Activated CD4-positive, alpha-beta T cell treated with anti-CD3 and anti-CD28 coated beads for 4 hours (primary cell): ENCODE results near the gene KRT6C.
"Not testable (repeated sequence)": the region's sequence is repeated elsewhere in the genome, so short reads cannot be mapped to it uniquely, and the experiment has no call there.

ENCODE experiments used
- DNase-seq, 2 donors: peaks; one replicate each; pipeline ENCODE4 v3.0.0-alpha.2; 2020

The KRT6C gene

DNA sequence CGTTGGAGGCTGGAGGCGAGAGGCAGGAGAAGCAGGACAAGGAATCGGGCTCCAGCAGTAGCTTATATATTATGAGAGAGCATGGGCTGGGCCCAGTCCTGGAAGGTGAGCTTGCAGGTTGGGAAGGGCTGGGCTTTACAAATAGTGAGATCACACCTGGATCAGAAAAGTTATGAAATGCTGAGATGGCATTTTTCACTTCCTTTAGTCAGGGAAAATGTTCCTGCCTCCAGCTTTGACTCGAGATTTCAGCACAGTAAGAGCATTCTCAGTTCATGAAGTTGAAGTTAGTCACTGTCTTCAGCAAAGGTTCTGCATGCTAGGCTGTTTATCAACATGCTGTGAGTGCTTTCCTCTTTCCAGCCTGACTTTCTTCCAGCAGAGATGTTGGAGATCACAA is at the start of gene KRT6C:
Gene KRT6C, minus strand, starts transcription at position 38 of the 400 bp plus-strand sequence. CDS start 68 bp downstream, outside the sequence.
- DNase-seq = no peak

DNA sequence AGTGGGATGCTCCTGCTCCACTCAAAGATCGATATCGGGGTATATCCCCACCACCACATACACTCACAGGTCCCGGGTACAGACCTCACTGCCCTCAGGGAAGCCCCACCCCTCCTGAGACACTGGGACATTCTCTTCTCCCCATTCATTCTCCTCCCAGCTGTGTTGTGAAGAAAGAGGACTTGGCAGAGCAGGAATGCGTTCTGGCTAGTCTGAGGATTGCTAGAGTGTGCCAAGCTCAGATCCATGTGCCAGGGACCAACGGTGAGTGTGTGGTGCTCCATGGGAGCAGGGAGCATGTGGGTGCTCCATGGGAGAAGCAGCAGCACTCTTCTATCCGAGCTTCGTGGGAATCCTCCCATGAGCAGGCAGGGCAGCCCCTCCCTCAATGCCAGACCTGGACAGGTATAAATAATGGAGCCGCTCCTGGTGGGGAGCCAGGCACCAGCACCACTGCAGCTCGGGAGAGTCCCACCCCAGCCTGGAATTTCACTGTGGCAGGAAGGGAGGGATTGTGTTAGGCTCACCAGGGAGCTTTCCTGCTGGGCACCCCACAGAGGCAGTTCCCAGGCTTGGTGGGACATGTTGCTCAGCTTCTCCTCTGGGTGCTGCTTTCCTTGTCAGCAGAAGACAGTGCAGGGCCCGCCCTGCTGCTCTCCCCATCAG is 48.9 kb upstream of the KRT6C start:
- no peak for DNase-seq

DNA sequence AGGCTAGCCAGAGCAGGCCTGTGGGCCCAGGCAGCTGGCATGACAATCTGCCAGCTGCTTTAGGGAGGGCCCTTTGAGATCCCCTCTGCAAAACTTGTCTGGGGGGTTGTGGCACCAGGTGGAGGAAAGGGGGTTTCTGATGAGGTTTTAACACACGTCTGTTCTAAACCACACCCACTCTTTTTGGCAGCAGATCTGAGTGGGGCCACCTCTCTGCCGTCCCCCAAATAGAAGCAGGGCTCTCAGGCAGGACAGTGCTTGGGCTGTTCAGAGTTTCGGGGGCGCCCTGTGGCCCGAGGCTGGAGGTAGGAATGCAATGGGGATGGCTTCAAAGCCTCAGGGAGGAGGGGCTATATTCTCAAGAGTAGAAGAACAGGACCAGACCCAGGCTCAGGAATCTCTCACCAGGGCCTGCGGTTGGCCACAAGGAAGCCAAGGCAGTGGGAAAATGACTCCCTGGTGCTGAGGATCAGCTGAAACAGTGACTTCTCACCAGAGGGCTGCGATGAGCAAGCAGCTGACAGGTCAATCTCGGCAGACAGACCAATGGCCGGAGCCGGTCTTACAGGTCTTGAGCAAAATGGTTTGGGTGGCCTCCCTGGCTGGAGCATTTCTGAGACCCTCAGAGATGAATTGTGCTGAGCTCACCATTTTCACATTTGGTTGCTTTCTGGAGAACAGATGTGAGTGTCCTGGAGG is 48.1 kb upstream of the KRT6C start:
- DNase-seq = no peak

DNA sequence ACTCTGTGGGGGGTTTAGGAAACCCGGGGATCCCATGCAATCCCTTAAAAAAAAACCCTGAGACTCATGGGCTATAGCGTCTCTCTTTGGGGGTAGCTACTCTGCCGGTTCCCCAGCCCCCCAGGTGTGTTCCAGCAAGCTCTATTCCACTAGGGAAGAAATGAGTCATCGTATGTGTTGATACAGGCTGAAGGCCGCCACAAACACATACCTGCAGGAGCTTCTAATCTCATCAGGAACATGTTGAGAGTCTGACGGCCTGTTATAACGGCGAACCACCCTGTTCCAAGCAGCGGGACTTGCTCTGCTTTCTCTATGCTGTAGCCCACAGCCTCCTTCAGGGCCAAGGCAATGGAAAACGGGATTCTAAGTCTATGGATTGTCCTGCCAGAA is 47.6 kb upstream of the KRT6C start:
- no peak for DNase-seq

DNA sequence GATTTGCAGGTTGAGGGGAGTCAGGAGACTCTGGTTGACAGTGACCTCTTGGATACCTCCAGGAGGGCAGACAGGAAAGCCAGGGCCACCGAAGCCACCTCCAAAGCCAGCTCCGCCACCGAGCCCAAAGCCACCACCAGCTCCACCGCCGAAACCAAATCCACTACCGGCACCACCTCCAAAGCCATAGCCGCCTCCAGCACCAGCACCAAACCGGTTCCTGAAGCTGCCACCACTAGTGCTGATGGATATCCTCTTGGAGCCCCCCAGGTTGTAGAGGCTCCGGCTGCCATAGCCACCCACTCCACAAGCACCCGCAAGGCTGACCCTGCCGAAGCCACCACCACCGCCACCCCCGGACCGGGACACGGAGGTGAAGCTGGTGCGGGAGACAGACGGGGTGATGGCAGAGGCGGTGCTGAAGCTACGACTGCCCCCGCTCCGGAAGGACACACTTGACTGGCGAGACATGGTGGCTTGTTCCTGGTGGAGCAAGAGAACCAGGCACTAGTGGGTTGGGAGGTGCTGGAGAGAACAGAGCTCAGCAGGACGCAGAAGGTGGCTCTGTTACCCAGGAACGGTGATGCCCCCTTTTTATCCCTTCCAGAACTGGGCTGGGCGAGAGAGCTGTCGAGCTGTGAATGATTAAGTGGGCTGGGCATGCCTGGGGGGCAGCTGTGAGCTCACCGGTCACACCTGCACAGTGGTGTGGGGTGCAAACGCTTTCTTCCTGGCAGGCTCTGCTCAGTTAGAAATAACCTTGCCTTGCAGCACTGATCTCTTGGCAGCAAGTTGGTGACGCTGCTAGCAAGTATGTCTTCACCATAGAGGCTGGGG is 46.4 kb upstream of the KRT6C start, which contains the start of gene KRT5:
Gene KRT5, minus strand, starts transcription at position 569 of the 837 bp plus-strand sequence. Its CDS starts 98 bp downstream, at position 471.
- no peak for DNase-seq

DNA sequence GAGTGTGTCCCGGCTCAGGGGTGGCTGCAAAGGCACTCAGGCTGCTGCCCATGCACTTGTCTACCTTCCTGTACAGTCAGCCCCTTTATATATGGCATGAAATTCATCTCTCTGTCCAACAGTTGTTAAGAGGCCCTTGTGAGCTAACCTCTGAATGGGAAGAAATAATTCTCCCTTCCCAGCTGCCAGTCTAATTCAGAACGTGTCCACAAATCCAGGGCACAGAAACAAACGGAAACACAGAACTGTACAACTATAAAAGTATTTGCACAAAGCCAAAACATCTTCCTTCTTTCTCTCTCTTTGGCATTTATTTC is 45.7 kb upstream of the KRT6C start:
- DNase-seq = no peak

DNA sequence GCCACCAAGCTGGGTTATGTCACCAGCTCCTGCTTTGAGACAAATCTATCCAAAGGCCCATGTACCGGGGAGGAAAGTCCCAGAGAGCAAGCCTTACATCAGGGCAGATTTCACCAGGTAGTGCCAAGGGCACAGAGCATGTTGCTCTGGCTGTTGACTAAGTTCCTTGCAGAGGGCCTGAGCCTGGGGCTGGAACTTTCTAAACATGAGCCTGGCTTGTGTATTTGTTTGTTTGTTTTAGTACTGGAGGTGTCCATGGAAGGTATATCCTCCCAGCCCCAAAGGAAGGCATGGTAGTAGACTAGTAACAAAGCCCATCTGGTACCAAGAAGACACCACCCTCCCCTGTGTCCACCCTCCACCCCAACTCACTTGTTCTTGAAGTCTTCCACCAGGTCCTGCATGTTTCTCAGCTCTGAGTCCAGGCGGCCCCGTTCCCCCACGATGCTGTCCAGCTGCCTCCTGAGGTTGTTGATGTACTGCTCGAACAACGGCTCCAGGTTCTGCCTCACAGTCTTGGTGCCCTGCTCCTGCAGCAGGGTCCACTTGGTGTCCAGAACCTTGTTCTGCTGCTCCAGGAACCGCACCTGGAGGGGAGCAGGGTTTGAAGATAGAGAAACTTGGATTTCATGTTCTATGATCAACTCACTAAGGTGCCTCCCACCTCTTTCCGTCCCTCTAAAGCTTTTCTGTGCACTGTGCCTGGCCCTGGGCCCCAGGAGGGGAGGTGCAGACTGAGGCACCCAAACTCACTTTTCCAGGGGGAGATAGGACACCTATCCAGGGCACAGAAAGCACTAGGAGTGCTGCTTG is 45.2 kb upstream of the KRT6C start:
- no peak for DNase-seq

DNA sequence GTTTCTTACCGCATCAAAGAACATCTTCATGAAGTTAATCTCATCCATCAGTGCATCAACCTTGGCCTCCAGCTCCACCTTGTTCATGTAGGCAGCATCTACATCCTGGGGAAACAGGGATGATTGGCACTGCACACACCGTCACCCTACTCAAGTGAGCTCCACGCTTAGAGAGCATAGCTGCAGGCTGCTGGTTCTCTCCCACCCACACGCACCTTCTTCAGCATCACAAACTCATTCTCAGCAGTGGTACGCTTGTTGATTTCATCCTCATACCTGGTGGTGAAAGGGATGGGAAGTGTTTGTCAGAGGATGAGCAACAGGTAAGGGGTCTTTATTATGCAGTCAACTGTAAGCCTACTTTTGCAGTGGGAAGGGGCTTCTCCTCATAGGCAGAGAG is 44.3 kb upstream of the KRT6C start:
- no peak for DNase-seq

DNA sequence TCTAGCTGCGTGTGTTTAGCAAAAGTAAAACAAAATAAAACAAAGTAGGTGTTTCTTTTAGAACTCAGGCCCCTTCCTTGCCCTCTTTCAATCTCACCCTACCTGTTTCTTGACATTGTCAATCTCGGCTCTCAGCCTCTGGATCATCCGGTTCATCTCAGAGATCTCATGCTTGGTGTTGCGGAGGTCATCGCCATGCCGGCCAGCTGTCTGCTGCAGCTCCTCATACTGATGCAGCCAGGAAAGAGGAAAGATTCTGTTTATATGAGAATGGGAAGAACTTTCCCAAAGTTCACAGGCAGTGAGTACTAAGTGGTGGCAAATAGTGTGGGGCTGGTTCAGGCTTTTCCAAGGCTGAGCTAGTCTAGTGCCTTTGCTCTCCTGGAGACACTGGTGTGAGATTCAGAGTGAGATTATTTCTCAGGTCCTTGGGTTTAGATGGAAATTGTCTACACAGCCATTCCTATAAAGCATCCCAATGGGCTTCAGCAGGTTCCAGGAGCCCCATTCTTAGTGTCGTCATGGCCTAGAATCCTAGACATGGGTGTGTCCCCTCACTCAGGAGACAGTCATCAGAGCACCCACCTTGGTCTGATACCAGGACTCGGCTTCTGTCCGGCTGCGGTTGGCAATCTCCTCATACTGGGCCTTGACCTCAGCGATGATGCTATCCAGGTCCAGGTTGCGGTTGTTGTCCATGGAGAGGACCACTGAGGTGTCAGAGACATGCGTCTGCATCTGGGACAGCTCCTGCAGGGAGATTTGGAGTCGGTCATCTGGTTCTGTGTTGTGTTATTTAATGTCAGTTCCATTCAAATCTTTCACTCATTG is 43.6 kb upstream of the KRT6C start:
- DNase-seq = no peak

DNA sequence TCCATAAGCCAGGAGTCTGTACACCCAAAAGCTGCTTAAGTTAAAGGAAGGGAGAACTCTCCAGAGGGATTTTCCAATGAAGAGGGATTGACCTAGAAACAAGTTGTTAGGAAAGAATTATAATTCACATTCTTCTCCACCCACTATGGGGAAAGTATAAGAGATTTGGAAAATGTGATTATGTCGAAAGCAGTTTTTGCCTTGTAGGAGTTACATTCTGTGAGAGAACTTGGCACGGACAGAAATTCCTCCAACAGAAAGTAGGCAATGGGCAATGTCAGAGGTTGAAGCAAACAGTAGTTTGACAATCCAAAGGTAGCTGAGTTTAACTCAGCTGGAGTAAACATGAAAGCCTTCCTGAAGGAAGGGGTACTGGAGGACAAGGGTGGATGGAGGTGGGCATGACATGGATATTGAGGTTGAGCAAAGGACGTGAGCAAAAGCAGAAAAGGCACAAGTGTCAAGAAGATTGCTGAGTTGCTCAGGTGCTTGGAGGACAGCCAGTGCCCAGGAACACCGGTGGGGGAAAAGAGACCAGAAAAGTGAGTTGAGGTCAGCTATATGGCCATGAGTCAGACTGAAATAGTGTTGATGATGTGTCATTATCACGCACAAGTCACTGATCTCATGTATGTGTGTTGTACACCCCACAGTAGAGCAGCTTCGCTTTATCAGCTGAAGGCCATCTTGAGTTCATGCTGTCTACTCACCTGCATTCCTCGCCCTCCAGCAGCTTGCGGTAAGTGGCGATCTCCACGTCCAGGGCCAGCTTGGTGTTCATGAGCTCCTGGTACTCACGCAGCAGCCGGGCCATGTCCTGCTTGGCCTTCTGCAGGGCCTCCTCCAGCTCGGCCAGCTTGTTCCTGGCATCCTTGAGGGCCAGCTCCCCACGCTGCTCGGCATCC is 42.6 kb upstream of the KRT6C start:
- DNase-seq = no peak

DNA sequence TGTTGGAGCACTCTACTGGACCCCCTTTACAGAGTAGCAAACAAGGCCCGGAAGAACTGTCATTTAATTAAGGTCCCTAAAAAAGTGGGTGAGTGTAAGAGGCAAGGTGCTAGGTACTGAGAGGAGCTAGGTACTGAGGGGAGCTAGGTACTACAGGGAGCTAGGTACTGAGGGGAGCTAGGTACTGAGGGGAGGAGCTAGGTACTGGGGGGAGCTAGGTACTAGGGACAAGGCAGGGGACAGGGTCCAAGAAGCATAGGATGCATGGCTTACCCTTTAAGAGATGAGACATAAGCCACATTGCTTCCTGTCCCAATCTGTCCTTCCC is 41.7 kb upstream of the KRT6C start:
- DNase-seq = no peak

DNA sequence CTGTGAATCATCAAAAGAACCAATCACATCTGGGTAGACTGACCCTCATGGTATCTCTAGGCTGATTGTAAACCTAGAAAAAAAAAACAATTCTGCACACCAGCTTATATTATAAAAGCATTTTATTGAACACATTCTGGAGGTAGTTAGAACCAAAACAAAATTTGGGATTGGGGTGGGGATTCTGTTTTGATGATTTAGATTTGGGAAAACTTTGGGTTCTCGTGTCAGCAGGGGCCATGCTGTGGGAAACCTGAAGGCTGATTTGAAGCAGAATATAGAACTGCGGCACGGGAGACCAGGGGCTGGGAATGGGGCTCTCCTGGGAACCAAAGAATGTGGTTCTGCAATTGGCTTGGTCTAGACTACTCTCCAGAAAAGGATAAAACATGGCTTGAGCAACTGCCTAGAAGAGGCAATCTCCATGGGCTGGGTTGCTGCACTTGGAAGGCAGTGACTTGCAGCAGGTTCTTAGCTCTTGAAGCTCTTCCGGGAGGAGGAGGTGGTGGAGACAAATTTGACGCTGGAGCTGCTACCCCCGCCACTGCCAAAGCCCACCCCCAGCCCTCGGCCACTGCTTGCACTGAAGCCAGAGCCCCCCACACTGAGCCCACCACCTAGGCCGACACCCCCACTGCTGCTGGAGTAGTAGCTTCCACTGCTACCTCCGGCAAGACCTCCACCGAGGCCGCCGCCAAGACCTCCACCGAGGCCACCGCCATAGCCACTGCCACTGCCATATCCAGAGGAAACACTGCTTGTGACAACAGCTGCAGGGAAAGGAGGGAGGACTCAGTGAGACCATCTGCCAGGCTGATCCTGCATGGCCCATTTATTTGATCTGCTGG is 41.1 kb upstream of the KRT6C start:
- no peak for DNase-seq

DNA sequence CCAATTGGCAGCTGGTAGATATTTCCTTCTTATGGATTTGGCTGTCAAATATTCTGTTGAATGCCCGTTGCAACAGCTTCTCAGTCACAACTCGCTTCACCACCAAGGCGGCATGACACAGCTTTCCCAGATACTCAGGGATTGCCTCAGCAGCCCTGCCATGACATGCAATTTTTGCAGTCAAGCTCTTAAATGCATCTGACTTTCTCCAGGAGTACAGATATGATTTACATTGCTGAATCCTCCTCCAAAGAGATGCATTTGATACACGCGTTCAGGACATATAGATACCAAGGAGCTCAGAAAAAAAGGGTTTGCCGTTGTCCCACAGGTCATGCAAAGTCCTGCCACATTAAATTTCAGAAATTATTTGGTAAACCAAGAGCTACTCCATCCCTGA is 40.1 kb upstream of the KRT6C start:
- no peak for DNase-seq

DNA sequence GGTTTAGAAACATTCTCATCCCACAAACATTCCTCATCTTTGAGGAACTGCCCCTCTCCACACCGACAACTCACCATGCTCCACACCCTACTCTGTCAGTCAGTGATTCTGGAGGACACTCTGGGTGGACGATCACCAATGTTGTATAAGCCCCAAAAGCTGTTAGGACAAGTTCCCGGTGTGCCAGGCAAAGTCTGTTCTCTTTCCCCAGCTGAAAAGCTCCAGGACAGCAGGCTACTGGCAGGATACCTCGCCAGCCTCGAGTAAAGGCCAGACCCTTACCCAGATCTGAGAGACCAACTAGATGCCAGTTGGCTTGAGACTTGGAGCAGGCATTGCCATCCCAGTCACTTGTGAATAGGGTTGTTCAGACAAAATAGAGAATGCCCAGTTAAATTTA is 34.6 kb upstream of the KRT6C start:
- DNase-seq = no peak

DNA sequence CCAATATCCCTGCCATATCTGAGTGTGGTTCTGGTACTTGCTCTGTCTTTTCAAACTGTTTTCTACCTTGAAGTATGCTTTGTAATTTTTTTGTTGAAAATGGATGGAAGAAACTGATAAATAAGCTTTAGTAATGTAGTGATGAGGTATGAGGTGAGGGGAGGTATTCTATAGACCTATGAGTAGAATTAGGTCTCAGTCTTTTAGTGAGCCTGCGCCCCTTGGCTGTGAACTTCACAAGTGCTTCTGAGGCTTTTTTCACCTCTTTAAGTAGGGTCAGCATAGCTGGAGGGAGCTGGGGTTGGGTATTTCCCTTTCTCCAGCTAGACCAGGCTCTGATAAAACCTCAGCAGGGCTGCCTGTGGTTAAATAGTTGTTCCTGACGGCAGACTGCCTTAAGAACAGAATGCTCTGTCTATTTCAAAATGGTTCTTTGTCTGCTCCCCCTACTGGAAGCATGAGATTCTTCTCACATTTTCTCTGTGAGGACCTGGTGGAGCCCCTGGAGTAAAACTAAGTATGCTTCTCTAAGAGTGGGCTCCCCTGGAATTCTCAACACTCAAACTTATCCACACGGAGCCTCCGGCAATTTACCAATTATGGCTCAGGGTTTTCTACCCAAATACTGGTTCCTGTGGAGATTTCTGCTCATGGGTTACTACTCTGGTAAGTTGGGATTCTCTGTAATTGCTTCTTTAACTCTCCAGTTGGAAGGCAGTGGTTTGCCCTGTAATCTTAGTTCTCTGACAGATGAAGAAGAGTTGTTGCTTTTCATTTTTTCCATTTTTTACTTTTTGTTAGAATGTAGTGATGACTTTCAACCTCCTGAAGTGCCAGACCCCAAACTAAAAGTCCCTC is 33.5 kb upstream of the KRT6C start:
- no peak for DNase-seq

DNA sequence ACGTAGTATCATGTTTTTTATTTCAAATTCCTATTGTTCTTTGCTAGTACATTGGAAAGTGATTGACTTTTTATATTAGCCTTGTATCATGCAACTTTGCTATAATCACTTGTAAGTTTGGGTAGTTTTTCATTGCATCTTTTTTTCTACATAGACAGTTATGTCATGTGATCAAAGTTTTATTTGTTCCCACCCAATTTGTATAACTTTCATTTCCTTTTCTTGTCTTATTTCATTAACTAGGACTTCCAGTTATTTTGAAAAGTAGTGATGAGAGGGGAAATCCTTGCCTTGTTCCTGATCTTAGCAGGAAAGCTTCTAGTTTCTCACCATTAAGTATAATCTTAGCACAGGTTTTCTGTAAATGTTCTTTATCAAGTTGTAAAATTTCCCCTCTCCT is 29.3 kb upstream of the KRT6C start:
- no peak for DNase-seq

DNA sequence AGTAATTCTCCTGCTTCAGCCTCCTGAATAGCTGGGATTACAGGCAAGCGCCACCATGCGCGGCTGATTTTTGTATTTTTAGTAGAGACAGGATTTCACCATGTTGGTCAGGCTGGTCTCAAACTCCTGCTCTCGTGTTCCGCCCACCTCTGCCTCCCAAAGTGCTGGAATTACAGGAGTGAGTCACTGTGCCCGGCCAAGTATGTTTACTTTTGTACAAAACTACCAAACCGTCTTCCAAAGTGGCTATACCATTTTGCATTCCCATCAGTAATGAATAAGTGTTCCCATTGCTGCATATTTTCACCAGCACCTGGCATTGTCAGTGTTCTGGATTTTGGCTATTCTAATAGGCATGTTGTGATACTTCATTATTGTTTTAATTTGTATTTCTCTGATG is 27.9 kb upstream of the KRT6C start:
- no peak for DNase-seq

DNA sequence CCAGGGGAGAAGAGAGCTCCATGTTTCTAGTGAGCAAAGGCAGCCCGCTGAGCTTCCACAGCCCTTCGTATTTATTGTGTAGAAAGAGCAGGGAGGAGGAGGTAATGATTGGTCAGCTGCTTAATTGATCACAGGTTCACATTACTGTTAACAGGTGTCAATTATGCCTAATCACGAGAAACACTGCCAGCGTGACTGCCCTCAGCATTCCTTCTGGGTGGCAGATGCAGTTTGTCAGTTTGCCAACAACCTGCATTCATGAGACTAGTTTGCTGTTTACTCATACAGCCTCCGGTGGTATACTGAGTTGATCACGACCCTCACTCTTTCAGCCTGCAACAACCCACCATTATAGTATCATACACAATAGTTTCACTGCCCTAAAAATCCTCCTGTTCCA is 27.0 kb upstream of the KRT6C start:
- DNase-seq = not testable (repeated sequence)
